Measurements from ENCODE around the gene LIPT2.

Gene LIPT2

DNA sequence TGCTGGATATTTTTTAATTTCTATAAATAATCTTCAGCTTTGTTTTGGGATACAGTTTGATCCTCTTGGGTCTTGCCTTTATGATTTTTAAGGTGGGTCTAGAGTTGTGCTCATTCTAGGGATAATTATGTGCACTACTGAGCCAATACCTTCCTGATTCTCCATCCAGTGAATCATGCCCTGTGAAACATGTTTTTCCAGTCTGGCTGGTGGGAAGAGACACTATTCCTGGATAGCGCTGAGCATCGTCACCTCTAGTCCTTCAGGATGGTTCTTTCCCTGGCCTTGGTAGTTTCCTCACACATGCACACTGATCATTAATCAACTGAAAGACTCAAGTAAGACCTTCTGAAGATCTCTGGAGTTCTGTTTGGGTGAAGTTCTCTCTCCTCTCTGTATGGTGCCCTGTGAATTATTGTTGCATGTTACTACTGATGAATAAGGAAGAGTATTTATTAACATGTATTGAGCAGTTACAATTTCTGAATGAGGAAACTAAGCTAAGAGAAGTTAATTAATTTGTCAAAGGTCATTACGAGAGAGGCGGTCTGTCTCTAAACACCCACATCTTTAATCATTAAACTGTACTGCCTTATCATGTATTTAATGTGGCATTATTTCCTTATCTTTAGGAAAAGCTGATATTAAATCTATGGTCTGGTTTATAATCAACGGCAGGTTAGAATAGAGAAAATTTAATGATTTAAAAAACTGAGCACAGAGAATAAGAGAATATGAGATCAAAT, 39.1 kb upstream of the LIPT2 start:
- no peaks in the 10 kb centered on the region for H3K27me3 ChIP-seq (ENCODE audit: control insufficient read depth in 1 of 2, insufficient read depth in 1 of 2, low read length in 2 of 2)
- H2BK15ac ChIP-seq (ENCODE audit: low read depth, poor library complexity, severe bottlenecking): no peak overlapping the region
- no peak overlapping the region for H2AK5ac ChIP-seq (ENCODE audit: low read length, severe bottlenecking)
- H4K8ac ChIP-seq (ENCODE audit: low read length): no peak overlapping the region
- no peak overlapping the region for H3K4me3 ChIP-seq (ENCODE audit: insufficient read depth in 1 of 2, low read depth in 1 of 2, low read length in 2 of 2)
- H2BK5ac ChIP-seq (ENCODE audit: low read depth, low read length, poor library complexity, severe bottlenecking): no peak overlapping the region
- H3K18ac ChIP-seq (ENCODE audit: low read depth in 1 of 2, low read length in 2 of 2): no peak overlapping the region
- H2BK120ac ChIP-seq (ENCODE audit: low read depth, low read length): no peak overlapping the region
- no peak overlapping the region for H3K4me2 ChIP-seq (ENCODE audit: low read length, poor library complexity, severe bottlenecking)
- DNase-seq: no peak
- no peak overlapping the region for H2BK12ac ChIP-seq (ENCODE audit: low read length in 2 of 2)
- no peak overlapping the region for H4K91ac ChIP-seq (ENCODE audit: low read length)
- no peak overlapping the region for H3K27ac ChIP-seq (ENCODE audit: low read length, poor library complexity, severe bottlenecking)
- WGBS: 93% methylated on average over 2 of the region's 5 CpGs
- H3K4me1 ChIP-seq (ENCODE audit: control insufficient read depth, insufficient read depth, low read depth, low read length): no peaks in the 10 kb centered on the region
- H3K9me3 ChIP-seq (ENCODE audit: control insufficient read depth, low read length): peaks cover 5% of the 10 kb centered on the region
- no peak overlapping the region for H3K9ac ChIP-seq (ENCODE audit: low read length)
- H3K4ac ChIP-seq (ENCODE audit: low read depth in 1 of 2, low read length in 2 of 2): no peak overlapping the region
- no peak overlapping the region for H3K14ac ChIP-seq (ENCODE audit: low read length in 2 of 2)
- no peaks in the 10 kb centered on the region for H3K79me1 ChIP-seq (replicated peaks; ENCODE audit: low read length, poor library complexity, severe bottlenecking)
- H2AFZ ChIP-seq (ENCODE audit: low read depth, low read length): no peak overlapping the region
- no peaks in the 10 kb centered on the region for H3K36me3 ChIP-seq (ENCODE audit: control insufficient read depth in 1 of 2, insufficient read depth in 2 of 2, low read depth in 1 of 2, low read length in 2 of 2)
- no peak overlapping the region for H3K23ac ChIP-seq (ENCODE audit: low read length in 2 of 2)

DNA sequence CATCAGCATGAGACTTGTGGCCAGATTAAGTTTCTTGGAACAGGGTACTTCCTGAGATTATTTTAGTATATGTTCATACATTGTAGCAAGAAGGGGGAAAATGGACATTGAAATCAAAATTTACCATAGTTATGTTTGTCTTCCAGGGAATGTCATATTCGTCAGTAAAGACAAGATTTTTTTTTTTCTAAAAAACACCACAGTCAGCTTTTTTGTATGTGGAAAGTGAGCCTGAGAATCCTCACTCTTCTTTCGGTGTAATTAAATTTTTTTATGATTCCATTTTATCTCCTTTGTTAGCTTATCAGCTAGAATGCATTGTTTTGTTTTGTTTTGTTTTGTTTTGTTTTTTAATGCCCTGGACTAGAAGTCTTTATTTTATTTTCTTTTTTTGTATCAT, 31.5 kb upstream of the LIPT2 start:
- H2BK15ac ChIP-seq (ENCODE audit: low read depth, poor library complexity, severe bottlenecking): no peak overlapping the region
- H3K9ac ChIP-seq (ENCODE audit: low read length): no peak overlapping the region
- DNase-seq: no peak
- no peak overlapping the region for H2BK5ac ChIP-seq (ENCODE audit: low read depth, low read length, poor library complexity, severe bottlenecking)
- no peak overlapping the region for H2BK120ac ChIP-seq (ENCODE audit: low read depth, low read length)
- H3K79me1 ChIP-seq (replicated peaks; ENCODE audit: low read length, poor library complexity, severe bottlenecking): no peaks in the 10 kb centered on the region
- no peak overlapping the region for H3K4me3 ChIP-seq (ENCODE audit: insufficient read depth in 1 of 2, low read depth in 1 of 2, low read length in 2 of 2)
- no peak overlapping the region for H3K4me2 ChIP-seq (ENCODE audit: low read length, poor library complexity, severe bottlenecking)
- no peak overlapping the region for H4K8ac ChIP-seq (ENCODE audit: low read length)
- peaks cover 3 to 32% of the 10 kb centered on the region in 2 experiments for H3K27me3 ChIP-seq (ENCODE audit: control insufficient read depth in 1 of 2, insufficient read depth in 1 of 2, low read length in 2 of 2)
- no peak overlapping the region for H3K23ac ChIP-seq (ENCODE audit: low read length in 2 of 2)
- WGBS: no CpG with 5 or more reads among the region's 2 CpGs
- no peak overlapping the region for H3K4ac ChIP-seq (ENCODE audit: low read depth in 1 of 2, low read length in 2 of 2)
- H3K14ac ChIP-seq (ENCODE audit: low read length in 2 of 2): no peak overlapping the region
- no peaks in the 10 kb centered on the region for H3K9me3 ChIP-seq (ENCODE audit: control insufficient read depth, low read length)
- no peak overlapping the region for H2AK5ac ChIP-seq (ENCODE audit: low read length, severe bottlenecking)
- H3K18ac ChIP-seq (ENCODE audit: low read depth in 1 of 2, low read length in 2 of 2): no peak overlapping the region
- H3K27ac ChIP-seq (ENCODE audit: low read length, poor library complexity, severe bottlenecking): no peak overlapping the region
- no peaks in the 10 kb centered on the region for H3K4me1 ChIP-seq (ENCODE audit: control insufficient read depth, insufficient read depth, low read depth, low read length)
- no peak overlapping the region for H4K91ac ChIP-seq (ENCODE audit: low read length)
- no peak overlapping the region for H2AFZ ChIP-seq (ENCODE audit: low read depth, low read length)
- H2BK12ac ChIP-seq (ENCODE audit: low read length in 2 of 2): no peak overlapping the region
- no peaks in the 10 kb centered on the region for H3K36me3 ChIP-seq (ENCODE audit: control insufficient read depth in 1 of 2, insufficient read depth in 2 of 2, low read depth in 1 of 2, low read length in 2 of 2)

DNA sequence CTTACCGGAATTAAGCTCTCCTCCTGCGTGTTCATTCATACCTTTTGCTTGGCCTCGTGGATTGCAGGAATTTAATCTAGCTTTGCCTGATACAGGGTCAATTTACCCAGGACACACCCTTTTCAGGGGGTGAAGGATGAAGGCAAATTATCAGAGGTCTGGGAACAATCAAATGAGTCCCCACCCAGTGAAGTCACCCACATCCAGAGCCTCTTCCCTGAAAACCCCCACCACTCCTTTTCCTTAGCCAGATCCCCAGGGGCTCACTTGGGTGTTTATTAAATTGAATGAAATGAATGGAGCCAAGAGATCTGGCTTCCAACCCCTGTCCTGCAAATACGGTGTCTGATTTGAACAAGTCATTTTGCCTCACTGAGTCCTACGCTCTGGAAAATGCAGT, 31.0 kb upstream of the LIPT2 start:
- Histone ChIP-seq H3K27me3 (ENCODE audit: control insufficient read depth in 1 of 2, insufficient read depth in 1 of 2, low read length in 2 of 2) (peaks cover 3 to 37% of the 10 kb centered on the region in 2 experiments), H4K91ac (ENCODE audit: low read length) (no peak overlapping the region), H3K4me3 (ENCODE audit: insufficient read depth in 1 of 2, low read depth in 1 of 2, low read length in 2 of 2) (no peak overlapping the region)

DNA sequence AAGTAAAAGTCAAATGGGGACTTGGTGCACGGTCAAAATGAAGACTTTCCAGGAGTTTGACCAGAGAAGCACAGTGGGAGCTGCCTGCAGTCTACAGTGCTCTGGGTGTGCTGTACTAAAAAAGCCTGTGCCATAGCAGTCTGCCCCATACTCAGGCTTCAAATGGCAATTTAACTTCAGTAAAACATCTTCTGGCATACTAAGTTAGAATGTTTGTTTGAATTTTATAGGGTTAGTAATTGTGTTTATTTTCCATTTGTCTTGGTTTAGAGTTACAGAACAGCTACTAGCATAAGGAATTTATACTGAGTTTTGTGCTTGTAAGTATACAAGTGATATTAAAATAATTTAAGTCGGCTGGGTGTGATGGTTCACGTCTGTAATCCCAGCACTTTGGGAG, 29.3 kb upstream of the LIPT2 start:
- Histone ChIP-seq H3K4me3 (ENCODE audit: insufficient read depth in 1 of 2, low read depth in 1 of 2, low read length in 2 of 2) (no peak overlapping the region), H2BK120ac (ENCODE audit: low read depth, low read length) (no peak overlapping the region), H3K4me1 (ENCODE audit: control insufficient read depth, insufficient read depth, low read depth, low read length) (no peaks in the 10 kb centered on the region), H3K4ac (ENCODE audit: low read depth in 1 of 2, low read length in 2 of 2) (no peak overlapping the region), H2BK12ac (ENCODE audit: low read length in 2 of 2) (no peak overlapping the region), H3K36me3 (ENCODE audit: control insufficient read depth in 1 of 2, insufficient read depth in 2 of 2, low read depth in 1 of 2, low read length in 2 of 2) (no peaks in the 10 kb centered on the region), H3K9ac (ENCODE audit: low read length) (no peak overlapping the region), H2BK15ac (ENCODE audit: low read depth, poor library complexity, severe bottlenecking) (no peak overlapping the region), H2AK5ac (ENCODE audit: low read length, severe bottlenecking) (no peak overlapping the region), H3K79me1 (replicated peaks; ENCODE audit: low read length, poor library complexity, severe bottlenecking) (no peaks in the 10 kb centered on the region), H4K8ac (ENCODE audit: low read length) (no peak overlapping the region), H3K9me3 (ENCODE audit: control insufficient read depth, low read length) (no peaks in the 10 kb centered on the region), H2AFZ (ENCODE audit: low read depth, low read length) (no peak overlapping the region), H3K27me3 (ENCODE audit: control insufficient read depth in 1 of 2, insufficient read depth in 1 of 2, low read length in 2 of 2) (peaks cover 3 to 38% of the 10 kb centered on the region in 2 experiments), H3K18ac (ENCODE audit: low read depth in 1 of 2, low read length in 2 of 2) (no peak overlapping the region), H4K91ac (ENCODE audit: low read length) (no peak overlapping the region), H3K4me2 (ENCODE audit: low read length, poor library complexity, severe bottlenecking) (no peak overlapping the region), H3K14ac (ENCODE audit: low read length in 2 of 2) (no peak overlapping the region), H3K27ac (ENCODE audit: low read length, poor library complexity, severe bottlenecking) (no peak overlapping the region), H3K23ac (ENCODE audit: low read length in 2 of 2) (no peak overlapping the region), H2BK5ac (ENCODE audit: low read depth, low read length, poor library complexity, severe bottlenecking) (no peak overlapping the region)
- DNase-seq: no peak
- 90% methylated on average over 3 of the region's 3 CpGs for WGBS

More for the DNA sequence above, 31.0 kb upstream of the LIPT2 start:
- Histone ChIP-seq H3K9me3 (ENCODE audit: control insufficient read depth, low read length) (no peaks in the 10 kb centered on the region), H3K9ac (ENCODE audit: low read length) (no peak overlapping the region), H3K18ac (ENCODE audit: low read depth in 1 of 2, low read length in 2 of 2) (no peak overlapping the region), H3K4ac (ENCODE audit: low read depth in 1 of 2, low read length in 2 of 2) (no peak overlapping the region), H3K36me3 (ENCODE audit: control insufficient read depth in 1 of 2, insufficient read depth in 2 of 2, low read depth in 1 of 2, low read length in 2 of 2) (no peaks in the 10 kb centered on the region), H2AFZ (ENCODE audit: low read depth, low read length) (no peak overlapping the region), H2BK5ac (ENCODE audit: low read depth, low read length, poor library complexity, severe bottlenecking) (no peak overlapping the region), H3K14ac (ENCODE audit: low read length in 2 of 2) (no peak overlapping the region), H3K23ac (ENCODE audit: low read length in 2 of 2) (no peak overlapping the region), H3K4me2 (ENCODE audit: low read length, poor library complexity, severe bottlenecking) (no peak overlapping the region), H3K27ac (ENCODE audit: low read length, poor library complexity, severe bottlenecking) (no peak overlapping the region), H2AK5ac (ENCODE audit: low read length, severe bottlenecking) (no peak overlapping the region), H2BK120ac (ENCODE audit: low read depth, low read length) (no peak overlapping the region), H2BK15ac (ENCODE audit: low read depth, poor library complexity, severe bottlenecking) (no peak overlapping the region), H3K4me1 (ENCODE audit: control insufficient read depth, insufficient read depth, low read depth, low read length) (no peaks in the 10 kb centered on the region), H3K79me1 (replicated peaks; ENCODE audit: low read length, poor library complexity, severe bottlenecking) (no peaks in the 10 kb centered on the region), H4K8ac (ENCODE audit: low read length) (no peak overlapping the region), H2BK12ac (ENCODE audit: low read length in 2 of 2) (no peak overlapping the region)
- DNase-seq: no peak
- WGBS: 89% methylated on average over 3 of the region's 5 CpGs
